ENCODE data around the gene IFRD2.

IFRD2 gene

DNA sequence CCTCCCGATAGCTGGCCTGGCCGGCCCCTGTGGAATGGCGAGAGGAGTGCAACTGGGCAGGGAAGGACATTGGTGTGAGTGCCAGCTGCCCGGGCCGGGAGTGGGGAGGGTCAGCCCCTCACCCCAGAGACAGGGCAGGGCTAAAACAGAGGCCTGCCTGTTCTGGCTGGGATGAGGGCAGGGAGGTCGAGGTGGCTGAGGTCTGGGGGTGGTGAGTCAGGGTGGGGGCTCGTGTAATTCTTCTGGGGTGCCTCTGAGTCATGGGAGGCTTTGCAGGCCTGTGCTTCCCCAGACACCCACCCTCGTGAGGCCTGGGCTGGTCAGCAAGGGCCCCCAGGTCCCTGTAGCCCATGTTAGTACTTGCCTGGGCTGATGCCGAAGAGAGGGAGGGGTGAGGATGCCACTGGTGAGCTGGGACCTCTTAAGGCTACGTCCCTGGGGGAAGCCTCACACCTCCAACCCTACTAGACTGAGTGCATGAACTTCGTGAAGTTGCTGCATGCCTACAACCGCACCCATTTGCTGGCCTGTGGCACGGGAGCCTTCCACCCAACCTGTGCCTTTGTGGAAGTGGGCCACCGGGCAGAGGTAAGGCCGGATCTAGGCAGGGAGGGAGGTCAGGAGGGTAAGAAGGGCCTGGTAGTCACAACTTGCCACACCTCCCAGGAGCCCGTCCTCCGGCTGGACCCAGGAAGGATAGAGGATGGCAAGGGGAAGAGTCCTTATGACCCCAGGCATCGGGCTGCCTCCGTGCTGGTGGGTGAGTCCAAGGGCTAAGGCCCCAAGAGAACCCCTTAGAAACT lies 21.6 kb downstream of the IFRD2 start:
- TF ChIP-seq POLR2A (IDR thresholded peaks at IDR 0.05; ENCODE audit: extremely low read depth, insufficient read length) = no peak
- TF ChIP-seq MAX (IDR thresholded peaks at IDR 0.05; ENCODE audit: low read depth, low read length) = no peak
- TF ChIP-seq MYC (IDR thresholded peaks at IDR 0.05; ENCODE audit: low read depth, low read length) = no peak
- TF ChIP-seq, protein P1, sequence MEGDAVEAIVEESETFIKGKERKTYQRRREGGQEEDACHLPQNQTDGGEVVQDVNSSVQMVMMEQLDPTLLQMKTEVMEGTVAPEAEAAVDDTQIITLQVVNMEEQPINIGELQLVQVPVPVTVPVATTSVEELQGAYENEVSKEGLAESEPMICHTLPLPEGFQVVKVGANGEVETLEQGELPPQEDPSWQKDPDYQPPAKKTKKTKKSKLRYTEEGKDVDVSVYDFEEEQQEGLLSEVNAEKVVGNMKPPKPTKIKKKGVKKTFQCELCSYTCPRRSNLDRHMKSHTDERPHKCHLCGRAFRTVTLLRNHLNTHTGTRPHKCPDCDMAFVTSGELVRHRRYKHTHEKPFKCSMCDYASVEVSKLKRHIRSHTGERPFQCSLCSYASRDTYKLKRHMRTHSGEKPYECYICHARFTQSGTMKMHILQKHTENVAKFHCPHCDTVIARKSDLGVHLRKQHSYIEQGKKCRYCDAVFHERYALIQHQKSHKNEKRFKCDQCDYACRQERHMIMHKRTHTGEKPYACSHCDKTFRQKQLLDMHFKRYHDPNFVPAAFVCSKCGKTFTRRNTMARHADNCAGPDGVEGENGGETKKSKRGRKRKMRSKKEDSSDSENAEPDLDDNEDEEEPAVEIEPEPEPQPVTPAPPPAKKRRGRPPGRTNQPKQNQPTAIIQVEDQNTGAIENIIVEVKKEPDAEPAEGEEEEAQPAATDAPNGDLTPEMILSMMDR (IDR thresholded peaks at IDR 0.05; ENCODE audit: low read depth, low read length) = no peak
- H3K4me3 ChIP-seq (ENCODE audit: low read depth, low read length) = no peak overlapping the region
- DNase-seq (ENCODE audit: low read depth) = no peak

- DNase-seq (ENCODE audit: low read depth) = peak; percentile 32
- TF ChIP-seq, protein P1 (IDR thresholded peaks at IDR 0.05; ENCODE audit: low read depth, low read length) = no peak
- 0 out of 2 replicates have a peak, but pooled peaks have one; percentile 7 for TF ChIP-seq MAX (IDR thresholded peaks at IDR 0.05; ENCODE audit: low read depth, low read length)
- no peak overlapping the region for H3K4me3 ChIP-seq (ENCODE audit: low read depth, low read length)
These were observed 22.2 kb downstream of the IFRD2 start for GRCh38 chr3:50269977-50270413.

- TF ChIP-seq, protein P1 (IDR thresholded peaks at IDR 0.05; ENCODE audit: low read depth, low read length) = no peak
- no peak for TF ChIP-seq MYC (IDR thresholded peaks at IDR 0.05; ENCODE audit: low read depth, low read length)
- TF ChIP-seq POLR2A (IDR thresholded peaks at IDR 0.05; ENCODE audit: extremely low read depth, insufficient read length) = no peak
- TF ChIP-seq MAX (IDR thresholded peaks at IDR 0.05; ENCODE audit: low read depth, low read length) = no peak
- no peak for DNase-seq (ENCODE audit: low read depth)
- H3K4me3 ChIP-seq (ENCODE audit: low read depth, low read length) = no peak overlapping the region
These were observed 22.8 kb downstream of the IFRD2 start for GRCh38 chr3:50269460-50269859.

GRCh38 chr3:50268703-50269451 lies 23.4 kb downstream of the IFRD2 start, which contains the start of gene SEMA3B:
TSS of gene SEMA3B (plus strand) at chr3:50269147. CDS start at chr3:50269241, 94 bp downstream.
- H3K4me3 ChIP-seq (ENCODE audit: low read depth, low read length) = no peak within 1 kb of the TSS
- DNase-seq (ENCODE audit: low read depth) = no peak

DNA sequence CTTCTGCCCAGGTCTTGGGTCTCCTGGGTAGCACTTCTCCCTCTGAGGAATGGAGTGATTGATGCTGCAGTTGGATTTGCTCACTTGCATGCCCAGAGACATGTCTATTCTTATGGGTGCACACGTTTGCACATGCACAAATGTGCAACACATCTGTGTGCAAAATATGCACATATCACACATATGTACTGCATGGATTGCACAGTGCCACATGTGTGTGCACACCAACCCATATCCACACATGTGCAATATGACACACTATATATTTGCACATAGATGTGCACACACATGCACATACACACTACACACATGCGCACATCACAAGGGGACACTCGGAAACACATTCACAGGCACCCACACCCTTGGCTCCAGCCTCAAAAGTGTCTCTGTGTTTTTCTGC lies 24.0 kb downstream of the IFRD2 start:
- DNase-seq (ENCODE audit: low read depth) = no peak
- no peak for TF ChIP-seq POLR2A (IDR thresholded peaks at IDR 0.05; ENCODE audit: extremely low read depth, insufficient read length)
- TF ChIP-seq MYC (IDR thresholded peaks at IDR 0.05; ENCODE audit: low read depth, low read length) = no peak
- TF ChIP-seq, protein P1 (IDR thresholded peaks at IDR 0.05; ENCODE audit: low read depth, low read length) = no peak
- no peak for TF ChIP-seq MAX (IDR thresholded peaks at IDR 0.05; ENCODE audit: low read depth, low read length)
- H3K4me3 ChIP-seq (ENCODE audit: low read depth, low read length) = no peak overlapping the region

More at GRCh38 chr3:50268703-50269451, 23.4 kb downstream of the IFRD2 start, which contains the start of gene SEMA3B:
- TF ChIP-seq POLR2A (IDR thresholded peaks at IDR 0.05; ENCODE audit: extremely low read depth, insufficient read length) = no peak
- TF ChIP-seq MYC (IDR thresholded peaks at IDR 0.05; ENCODE audit: low read depth, low read length) = no peak
- no peak for TF ChIP-seq MAX (IDR thresholded peaks at IDR 0.05; ENCODE audit: low read depth, low read length)
- TF ChIP-seq, protein P1 (IDR thresholded peaks at IDR 0.05; ENCODE audit: low read depth, low read length) = no peak
